GM10847 (cell line): Measurements from ENCODE around the gene IFI30.
A peak's percentile ranks its signal among the peaks of the same experiment; 100 is the strongest.

Experiments
- POLR2A ChIP-seq: IDR thresholded peaks from 2 replicates; pipeline ENCODE4 v1.6.1; 2011; ENCODE audit not compliant: insufficient read length; ENCODE audit errors: extremely low read depth

Gene IFI30

DNA sequence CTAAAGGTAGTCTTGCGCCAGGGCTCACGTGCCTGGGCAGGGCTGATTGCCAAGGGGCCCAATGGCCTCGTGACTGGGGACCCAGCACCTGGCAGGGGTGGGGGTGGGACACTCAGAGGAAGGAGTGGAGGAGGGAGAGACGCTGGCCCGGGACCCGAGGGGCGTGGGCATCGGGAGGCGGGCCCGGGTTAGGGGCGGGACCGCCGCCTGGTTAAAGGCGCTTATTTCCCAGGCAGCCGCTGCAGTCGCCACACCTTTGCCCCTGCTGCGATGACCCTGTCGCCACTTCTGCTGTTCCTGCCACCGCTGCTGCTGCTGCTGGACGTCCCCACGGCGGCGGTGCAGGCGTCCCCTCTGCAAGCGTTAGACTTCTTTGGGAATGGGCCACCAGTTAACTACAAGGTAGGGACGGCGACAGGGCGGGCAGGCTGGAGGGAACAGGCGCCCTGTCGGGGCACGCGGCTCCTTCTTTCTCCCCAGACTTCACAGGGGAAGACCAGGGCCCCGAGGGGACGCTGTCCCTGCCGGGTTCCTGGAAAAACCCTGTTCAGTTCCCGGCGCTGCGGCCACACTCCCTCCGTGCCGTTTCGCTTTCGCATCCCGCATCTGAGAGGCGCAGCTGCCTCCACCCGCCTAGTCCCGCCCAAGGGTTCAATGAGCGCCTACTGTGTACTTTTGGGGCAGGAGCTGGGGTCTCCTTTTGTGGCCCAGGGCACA, at the start of gene IFI30:
Gene IFI30 (plus strand): TSS at position 242 of the 717 bp plus-strand sequence. CDS start 29 bp downstream, at position 271.
- peak; percentile 98 for TF ChIP-seq POLR2A

DNA sequence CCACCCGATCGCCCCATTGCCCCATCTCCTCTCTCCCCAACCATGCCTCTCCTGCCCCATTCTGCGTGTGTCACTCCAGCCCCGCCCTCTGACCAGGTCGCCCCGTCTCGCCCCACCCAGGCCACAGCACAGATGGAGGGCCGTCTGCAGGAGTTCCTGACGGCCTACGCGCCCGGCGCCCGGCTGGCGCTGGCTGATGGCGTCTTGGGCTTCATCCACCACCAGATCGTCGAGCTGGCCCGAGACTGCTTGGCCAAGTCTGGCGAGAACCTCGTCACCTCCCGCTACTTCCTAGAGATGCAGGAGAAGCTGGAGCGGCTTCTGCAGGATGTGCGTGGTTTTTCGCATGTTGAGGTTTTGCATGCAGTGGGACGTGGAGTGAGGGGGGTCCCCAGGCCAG, 49.8 kb upstream of the IFI30 start:
- no peak for TF ChIP-seq POLR2A

DNA sequence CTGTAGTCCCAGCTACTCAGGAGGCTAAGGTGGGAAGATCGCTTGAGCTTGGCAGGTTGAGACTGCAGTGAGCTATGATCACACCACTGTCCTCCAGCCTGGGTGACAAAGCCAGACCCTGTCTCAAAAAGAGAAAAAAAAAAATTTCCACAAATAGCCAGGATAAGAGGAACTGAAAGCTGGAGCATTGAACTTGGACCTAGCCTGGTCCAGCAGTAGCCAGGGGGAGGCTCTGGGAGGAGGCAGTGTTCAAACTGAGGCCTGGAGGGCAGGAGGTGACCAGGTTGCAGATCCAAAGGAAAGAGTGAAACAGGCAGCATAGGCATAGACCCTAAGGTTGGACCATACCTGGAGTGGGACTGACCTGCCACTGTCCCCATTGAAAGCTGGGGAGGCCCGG, 47.5 kb upstream of the IFI30 start:
- no peak for TF ChIP-seq POLR2A

DNA sequence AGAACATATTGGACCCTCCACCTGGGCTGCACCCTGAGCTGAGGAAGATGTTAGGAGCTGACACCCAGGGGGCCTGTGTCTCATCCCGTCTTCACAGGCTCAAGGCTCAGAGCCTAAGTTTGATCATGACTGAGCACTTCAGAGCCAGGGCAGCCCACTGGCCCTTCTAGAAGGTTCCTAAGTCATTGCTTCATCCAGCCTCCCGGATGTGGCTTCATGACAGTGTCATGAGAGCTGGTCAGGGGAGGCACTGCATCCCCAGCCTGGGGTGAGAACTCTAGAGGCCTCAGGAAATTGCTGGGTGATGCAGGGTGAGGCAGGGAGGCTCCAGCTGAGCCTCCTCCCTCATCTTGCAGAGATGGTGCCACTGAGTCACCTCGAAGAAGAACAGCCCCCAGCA, 45.6 kb upstream of the IFI30 start:
- TF ChIP-seq POLR2A, result no peak

DNA sequence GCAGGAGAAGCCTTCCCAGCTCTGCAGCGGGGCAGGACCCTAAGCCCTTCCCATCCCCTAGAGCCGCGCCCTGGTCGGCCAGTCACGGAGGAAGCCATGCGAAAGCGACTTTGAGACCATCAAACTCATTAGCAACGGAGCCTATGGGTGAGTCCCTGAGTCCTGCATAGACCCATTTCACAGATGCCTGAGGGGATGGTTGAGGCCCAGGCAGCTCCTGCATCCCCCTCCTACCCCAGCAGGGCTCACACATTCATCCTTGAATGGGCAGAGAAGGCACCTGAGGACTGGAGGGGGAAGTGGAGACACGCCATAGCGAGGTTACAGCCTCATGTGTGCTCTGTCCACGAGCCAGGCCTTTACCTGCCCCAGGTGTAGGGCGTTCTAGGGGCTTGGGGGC, 44.8 kb upstream of the IFI30 start:
- no peak for TF ChIP-seq POLR2A

DNA sequence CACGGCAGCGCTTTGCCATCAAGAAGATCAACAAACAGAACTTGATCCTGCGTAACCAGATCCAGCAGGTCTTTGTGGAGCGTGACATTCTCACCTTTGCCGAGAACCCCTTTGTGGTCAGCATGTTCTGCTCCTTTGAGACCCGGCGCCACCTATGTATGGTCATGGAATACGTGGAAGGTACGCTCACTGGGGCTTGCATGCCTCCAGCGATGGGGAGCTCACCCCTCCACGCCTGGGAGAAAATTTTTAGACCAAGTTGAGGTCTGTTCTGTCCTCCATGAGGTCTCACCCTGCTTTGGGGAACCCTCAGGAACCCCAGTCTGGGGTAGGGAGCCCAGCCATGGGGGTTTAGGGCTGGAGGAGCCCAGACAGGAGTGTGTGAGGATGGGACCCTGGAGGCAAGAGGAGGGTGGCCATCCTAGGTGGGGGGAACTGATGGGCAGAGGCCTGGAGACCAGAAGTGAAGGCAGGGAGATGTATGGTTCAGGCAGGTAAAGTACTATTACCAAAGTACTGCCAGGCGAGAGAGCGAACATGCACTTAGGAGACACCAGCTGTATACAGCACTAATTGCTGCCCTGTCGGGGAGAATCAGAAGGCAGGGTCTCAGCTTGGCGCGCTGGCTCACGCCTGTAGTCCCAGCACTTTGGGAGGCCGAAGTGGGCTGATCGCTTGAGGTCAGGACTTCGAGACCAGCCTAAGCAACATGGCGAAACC, 42.9 kb upstream of the IFI30 start:
- TF ChIP-seq POLR2A, result no peak

DNA sequence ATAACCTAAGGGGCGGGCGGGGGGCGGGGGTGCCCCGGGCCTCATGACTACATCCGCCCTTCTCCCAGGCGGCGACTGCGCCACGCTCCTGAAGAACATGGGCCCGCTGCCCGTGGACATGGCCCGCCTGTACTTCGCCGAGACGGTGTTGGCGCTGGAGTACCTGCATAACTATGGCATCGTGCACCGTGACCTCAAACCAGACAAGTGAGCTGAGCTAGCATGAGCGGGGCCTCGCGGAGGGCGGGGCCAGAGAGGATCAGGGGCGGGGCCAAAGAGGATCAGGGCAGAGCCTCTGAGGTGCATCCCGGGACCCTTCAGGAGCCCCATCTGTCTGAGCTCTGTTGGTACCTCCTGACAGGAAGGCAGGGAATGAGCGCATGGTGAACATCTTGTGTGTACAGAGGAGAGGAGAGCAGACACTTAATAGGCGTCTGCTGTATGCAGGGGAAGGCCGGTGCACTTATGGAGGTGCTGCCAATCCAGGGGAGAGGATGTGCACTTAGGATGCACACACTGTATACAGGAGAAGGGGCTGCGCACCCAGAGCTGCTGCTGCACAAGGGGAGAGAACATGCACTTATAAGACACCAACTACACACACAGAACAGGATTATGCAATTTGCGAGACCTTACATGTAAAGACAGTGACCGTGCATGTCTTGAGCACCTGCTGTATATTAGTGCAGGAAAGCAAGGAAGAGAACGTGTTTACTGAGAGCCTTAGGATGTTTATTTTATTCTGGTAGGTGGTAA, 41.6 kb upstream of the IFI30 start:
- no peak for TF ChIP-seq POLR2A

DNA sequence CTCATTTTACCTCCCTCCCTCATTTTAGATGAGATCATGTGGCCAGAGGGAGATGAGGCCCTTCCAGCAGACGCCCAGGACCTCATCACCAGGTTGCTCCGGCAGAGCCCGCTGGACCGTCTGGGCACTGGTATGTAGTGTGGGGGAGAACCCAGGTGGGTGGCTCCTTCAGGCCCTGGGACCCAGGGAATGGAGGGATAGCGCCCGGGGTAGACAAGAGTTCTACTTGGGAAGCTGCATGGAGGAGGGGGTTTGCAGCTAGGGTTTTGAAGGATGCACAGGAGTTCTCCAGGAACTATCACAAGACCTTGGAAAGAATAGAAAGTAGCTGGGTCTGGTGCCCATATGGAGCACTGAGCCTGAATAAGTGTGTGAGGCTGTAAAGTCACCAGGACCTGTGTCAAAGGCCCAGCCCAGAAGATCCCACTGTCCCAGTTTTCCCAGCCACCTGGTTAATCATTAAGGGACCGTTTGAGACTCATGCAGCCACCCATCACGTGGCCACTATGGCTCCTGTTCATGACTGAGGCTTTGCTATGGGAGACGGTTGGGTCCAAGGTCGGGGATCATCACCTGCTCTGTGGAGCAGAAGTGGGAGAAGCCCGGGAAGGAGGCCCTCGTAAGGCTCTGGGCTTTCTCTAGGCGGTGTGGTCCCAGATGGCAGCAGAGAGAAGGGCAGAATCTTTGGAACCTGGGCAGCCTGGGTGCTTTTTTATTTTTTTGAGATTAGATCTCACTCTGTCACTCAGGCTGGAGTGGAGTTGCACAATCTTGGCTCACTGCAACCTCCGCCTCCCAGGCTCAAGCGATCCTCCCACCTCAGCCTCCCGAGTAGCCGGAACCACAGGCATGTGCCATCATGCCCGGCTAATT, 37.7 kb upstream of the IFI30 start:
- no peak for TF ChIP-seq POLR2A

DNA sequence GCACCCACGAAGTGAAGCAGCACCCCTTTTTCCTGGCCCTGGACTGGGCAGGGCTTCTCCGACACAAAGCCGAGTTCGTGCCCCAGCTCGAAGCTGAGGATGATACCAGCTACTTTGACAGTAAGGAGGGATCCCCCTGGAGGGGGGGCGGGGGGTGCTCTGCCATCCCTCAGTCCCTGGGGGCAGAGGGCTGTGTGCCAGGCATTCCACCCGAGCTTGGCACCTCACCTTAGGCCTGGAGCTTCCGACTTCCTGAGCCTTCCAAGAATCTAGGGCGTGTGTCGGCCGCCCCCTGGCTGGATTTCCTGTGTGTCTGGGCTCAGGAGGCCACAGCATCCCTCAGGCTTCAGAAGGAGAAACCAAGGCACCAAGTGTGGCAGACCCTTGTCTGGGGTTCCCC, 36.4 kb upstream of the IFI30 start:
- TF ChIP-seq POLR2A, result no peak

DNA sequence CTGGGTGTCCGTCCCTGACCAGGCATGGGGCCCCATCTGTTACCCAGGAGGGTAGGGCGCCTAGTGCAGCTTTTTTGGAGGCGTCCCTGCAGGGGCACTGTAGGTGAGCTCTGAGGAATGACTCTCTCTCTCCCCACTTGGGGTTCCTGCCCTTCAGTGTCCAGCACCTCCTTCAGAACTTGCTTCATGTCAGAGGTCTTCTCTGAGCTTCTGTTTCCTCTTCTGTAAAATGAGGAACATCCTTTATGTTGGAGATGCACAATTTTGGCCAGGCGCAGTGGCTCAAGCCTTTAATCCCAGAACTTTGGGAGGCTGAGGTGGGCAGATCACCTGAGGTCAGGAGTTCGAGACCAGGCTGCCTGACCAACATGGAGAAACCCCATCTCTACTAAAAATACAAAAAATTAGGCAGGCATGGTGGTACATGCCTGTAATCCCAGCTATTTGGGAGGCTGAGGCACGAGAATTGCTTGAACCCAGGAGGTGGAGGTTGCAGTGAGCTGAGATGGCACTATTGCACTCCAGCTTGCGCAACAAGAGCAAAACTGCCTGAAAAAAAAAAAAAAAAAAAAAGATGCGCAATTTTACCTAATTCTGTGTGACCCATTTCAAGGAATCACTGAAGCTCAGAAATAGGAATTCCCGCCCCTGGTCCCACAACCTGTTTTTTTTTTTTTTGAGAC, 35.8 kb upstream of the IFI30 start:
- no peak for TF ChIP-seq POLR2A

DNA sequence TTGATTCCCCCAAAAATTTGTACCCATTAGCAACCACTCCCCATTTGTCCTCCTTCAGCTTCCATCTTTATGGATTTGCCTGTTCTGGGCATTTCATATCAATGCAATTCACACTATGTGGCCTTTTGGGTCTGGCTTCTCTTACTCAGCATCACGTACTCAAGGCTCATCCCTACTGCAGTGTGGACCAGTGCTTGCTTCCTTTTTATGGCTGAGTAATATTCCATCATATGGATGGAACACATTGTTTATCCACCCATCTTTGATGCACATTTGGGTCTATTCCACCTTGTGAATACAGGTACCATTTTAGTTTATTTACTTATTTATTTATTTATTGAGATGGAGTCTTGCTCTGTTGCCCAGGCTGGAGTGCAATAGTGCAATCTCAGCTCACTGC, 33.1 kb upstream of the IFI30 start:
- TF ChIP-seq POLR2A, result no peak

DNA sequence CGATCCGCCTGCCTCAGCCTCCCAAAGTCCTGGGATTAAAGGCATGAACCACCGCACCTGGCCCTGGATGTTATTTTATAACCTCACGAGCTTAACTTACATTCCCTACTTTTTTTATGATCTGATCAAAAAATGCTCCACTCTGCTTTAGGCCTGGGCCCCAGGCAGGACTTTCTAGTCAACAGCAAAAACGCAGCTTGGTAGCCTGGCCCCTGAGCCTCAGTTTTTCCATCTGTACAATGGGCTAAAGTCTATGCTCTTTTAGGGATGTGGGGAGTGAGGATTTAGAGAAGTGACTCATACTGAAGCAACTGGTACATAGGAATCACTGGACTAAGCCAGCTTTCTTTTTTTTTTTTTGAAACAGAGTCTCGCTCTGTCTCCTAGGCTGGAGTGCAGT, 32.6 kb upstream of the IFI30 start:
- no peak for TF ChIP-seq POLR2A

DNA sequence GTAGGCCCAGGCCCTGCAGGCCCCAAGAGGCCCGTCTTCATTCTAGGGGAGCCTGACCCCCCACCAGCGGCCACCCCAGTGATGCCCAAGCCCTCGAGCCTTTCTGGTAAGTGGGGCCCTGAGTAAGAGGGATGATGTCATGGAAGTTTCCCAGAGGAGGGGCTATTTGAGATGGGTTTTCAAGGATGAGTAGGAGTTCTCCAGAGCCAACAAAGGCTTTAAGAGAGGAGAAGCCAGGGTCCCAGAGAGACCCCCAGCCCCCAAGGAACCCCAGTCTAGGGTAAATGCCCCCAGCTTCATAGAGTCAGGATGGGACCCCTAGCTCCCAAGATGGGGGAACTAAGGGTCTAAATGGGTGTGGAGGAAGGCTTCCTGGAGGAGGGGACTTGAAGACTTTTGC, 29.7 kb upstream of the IFI30 start:
- TF ChIP-seq POLR2A, result no peak

DNA sequence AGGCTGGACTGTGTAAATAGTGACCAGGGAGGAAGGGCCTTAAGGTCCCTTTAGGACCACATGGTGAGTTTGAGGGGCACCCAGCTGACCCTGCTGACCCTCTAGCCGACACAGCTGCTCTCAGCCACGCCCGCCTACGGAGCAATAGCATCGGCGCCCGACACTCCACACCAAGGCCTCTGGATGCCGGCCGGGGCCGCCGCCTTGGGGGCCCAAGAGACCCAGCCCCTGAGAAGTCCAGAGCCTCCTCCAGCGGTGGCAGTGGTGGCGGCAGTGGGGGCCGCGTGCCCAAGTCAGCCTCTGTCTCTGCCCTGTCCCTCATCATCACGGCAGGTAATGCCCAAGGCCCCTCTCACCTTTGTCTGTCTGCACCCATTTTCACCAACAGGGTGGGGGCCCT, 29.3 kb upstream of the IFI30 start:
- no peak for TF ChIP-seq POLR2A

DNA sequence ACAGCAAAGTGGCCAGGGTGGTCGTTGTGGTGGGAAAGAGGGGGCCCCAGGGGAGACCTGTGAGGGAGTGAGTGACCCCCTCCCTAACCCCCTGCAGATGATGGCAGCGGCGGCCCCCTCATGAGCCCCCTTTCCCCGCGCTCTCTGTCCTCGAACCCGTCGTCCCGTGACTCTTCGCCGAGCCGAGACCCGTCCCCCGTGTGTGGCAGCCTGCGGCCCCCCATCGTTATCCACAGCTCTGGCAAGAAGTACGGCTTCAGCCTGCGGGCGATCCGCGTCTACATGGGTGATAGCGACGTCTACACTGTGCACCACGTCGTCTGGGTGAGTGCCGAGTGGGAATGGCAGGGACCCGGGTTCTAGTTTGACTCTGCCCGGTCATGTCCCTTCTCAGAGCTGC, 28.7 kb upstream of the IFI30 start:
- TF ChIP-seq POLR2A, result no peak
